ENCODE data around the gene THPO. TPM values are rescaled to one million over a fixed set of nuclear protein-coding genes. Genes with fewer than 3 reads are reported as not detected.

THPO gene
- polyA plus RNA-seq, 4 donors: 0.19 to 2.5 TPM; not detected in 2

DNA sequence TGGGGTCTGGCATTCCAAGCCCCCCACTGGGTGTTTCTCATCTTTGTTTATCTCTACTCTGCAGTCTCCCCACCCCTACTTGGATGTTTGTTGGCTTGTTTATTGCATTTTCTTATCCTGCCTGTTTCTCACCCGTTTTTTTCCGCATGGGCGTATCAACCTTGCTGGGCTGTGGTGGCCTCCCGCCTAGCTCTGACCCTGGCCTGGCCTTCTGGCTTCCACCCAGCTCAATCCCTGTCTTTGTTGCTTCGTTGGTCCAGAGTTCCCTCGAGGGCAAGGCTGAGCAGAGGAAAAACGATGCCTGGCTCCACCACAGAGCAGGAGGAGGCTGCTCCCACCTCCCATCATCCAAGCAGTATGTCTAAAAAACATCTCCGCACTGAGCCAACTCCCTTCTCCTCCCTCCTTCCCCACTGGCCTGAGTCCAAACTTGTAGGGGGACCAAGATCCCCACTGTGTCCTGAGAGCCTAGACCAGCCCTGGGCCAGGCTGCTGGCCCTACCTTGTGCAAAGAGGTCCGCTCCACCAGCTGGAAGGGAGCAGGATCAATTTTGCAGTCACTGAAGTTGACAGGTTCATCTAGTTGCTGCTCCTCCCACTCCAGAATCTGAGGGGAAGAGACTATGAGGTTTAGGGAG lies 26.4 kb downstream of the THPO start:
- no peak for DNase-seq
- peak overlapping the region; percentile 74 to 92 (median 89) for H3K27ac ChIP-seq (ENCODE audit: low read depth in 1 of 3, low read length in 2 of 3)
- peaks cover 0 to 81% (median 0%) of the 10 kb centered on the region in 3 donors for H3K36me3 ChIP-seq (ENCODE audit: control insufficient read depth in 3 of 3, insufficient read depth in 2 of 3, low read depth in 1 of 3, low read length in 3 of 3)
- WGBS, 3 donors: 30 to 45% (median 36%) methylated on average over 9 of the region's 9 CpGs
- H3K4me3 ChIP-seq (ENCODE audit: low read depth in 1 of 3, low read length in 3 of 3): no peak overlapping the region
- no peak for FAIRE-seq
- no peaks in the 10 kb centered on the region for H3K27me3 ChIP-seq (ENCODE audit: control insufficient read depth in 3 of 3, insufficient read depth in 3 of 3, low read length in 3 of 3)
- no peaks in the 10 kb centered on the region for H3K9me3 ChIP-seq (ENCODE audit: control insufficient read depth in 2 of 2, insufficient read depth in 1 of 2, low read depth in 1 of 2, low read length in 1 of 2)
- peaks cover 4 to 18% (median 8%) of the 10 kb centered on the region in 3 donors for H3K4me1 ChIP-seq (ENCODE audit: control insufficient read depth in 3 of 3, insufficient read depth in 2 of 3, low read depth in 1 of 3, low read length in 2 of 3)

GRCh38 chr3:184350618-184351017 lies 27.4 kb downstream of the THPO start:
- H3K27me3 ChIP-seq (ENCODE audit: control insufficient read depth in 3 of 3, insufficient read depth in 3 of 3, low read length in 3 of 3): no peaks in the 10 kb centered on the region
- DNase-seq: no peak
- peaks cover 0 to 78% (median 0%) of the 10 kb centered on the region in 3 donors for H3K36me3 ChIP-seq (ENCODE audit: control insufficient read depth in 3 of 3, insufficient read depth in 2 of 3, low read depth in 1 of 3, low read length in 3 of 3)
- H3K27ac ChIP-seq (ENCODE audit: low read depth in 1 of 3, low read length in 2 of 3): no peak overlapping the region
- 93 to 98% (median 95%) methylated on average over 6 of the region's 6 CpGs for WGBS, 3 donors
- H3K4me1 ChIP-seq (ENCODE audit: control insufficient read depth in 3 of 3, insufficient read depth in 2 of 3, low read depth in 1 of 3, low read length in 2 of 3): peaks cover 4 to 25% (median 11%) of the 10 kb centered on the region in 3 donors
- no peak overlapping the region for H3K4me3 ChIP-seq (ENCODE audit: low read depth in 1 of 3, low read length in 3 of 3)
- no peaks in the 10 kb centered on the region for H3K9me3 ChIP-seq (ENCODE audit: control insufficient read depth in 2 of 2, insufficient read depth in 1 of 2, low read depth in 1 of 2, low read length in 1 of 2)
- no peak for FAIRE-seq

- H3K4me1 ChIP-seq (ENCODE audit: control insufficient read depth in 3 of 3, insufficient read depth in 2 of 3, low read depth in 1 of 3, low read length in 2 of 3): peaks cover 4 to 33% (median 11%) of the 10 kb centered on the region in 3 donors
- no peaks in the 10 kb centered on the region for H3K27me3 ChIP-seq (ENCODE audit: control insufficient read depth in 3 of 3, insufficient read depth in 3 of 3, low read length in 3 of 3)
- H3K9me3 ChIP-seq (ENCODE audit: control insufficient read depth in 2 of 2, insufficient read depth in 1 of 2, low read depth in 1 of 2, low read length in 1 of 2): no peaks in the 10 kb centered on the region
- no peak for DNase-seq
- H3K4me3 ChIP-seq (ENCODE audit: low read depth in 1 of 3, low read length in 3 of 3): no peak overlapping the region
- H3K36me3 ChIP-seq (ENCODE audit: control insufficient read depth in 3 of 3, insufficient read depth in 2 of 3, low read depth in 1 of 3, low read length in 3 of 3): peaks cover 0 to 77% (median 2%) of the 10 kb centered on the region in 3 donors
- no peak for FAIRE-seq
- WGBS, 3 donors: 86 to 95% (median 93%) methylated on average over 10 of the region's 10 CpGs
- no peak overlapping the region for H3K27ac ChIP-seq (ENCODE audit: low read depth in 1 of 3, low read length in 2 of 3)
Measured at GRCh38 chr3:184349563-184350470, 28.2 kb downstream of the THPO start.

- FAIRE-seq: no peak
- 81 to 97% (median 91%) methylated on average over 4 of the region's 4 CpGs for WGBS, 3 donors
- no peaks in the 10 kb centered on the region for H3K9me3 ChIP-seq (ENCODE audit: control insufficient read depth in 2 of 2, insufficient read depth in 1 of 2, low read depth in 1 of 2, low read length in 1 of 2)
Measured at GRCh38 chr3:184348057-184348382, 30.0 kb downstream of the THPO start.

DNA sequence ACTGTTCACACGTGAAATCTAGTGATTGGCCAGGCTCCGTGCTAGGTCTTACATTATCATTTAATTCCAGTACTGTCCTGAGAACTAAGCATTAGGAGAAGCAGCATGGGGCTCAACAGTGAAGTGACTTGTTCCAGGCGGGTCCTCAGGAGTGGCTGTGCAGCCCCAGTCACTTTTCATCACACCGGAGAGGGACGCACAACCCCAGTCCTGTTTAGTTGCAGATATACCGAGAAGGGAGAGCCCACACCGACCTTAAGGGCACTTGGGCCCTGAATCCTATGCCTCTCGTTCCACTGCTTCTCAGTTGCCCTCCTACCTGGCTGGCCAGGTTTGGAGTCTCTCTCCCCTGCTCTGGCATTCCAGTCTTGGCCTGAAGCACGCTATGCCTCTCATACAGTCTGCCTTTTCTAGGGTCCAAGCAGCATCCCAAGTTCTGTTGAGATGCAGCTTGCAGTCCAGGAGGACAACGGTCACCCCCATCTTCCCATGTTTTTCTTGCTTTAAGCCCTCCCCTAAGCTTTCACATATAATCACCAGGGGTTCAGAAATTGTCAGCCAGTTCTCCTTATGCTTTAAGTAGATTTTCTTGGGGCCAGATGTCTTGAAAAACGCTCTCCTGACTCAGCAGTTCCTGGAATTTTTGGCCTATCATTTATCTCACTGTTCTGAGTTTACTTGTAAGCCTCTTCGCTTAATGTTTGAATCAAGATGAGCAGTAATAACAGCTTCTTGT lies 30.5 kb downstream of the THPO start:
- 74 to 83% (median 77%) methylated on average over 12 of the region's 12 CpGs for WGBS, 3 donors
- Histone ChIP-seq H3K9me3 (ENCODE audit: control insufficient read depth in 2 of 2, insufficient read depth in 1 of 2, low read depth in 1 of 2, low read length in 1 of 2) (no peaks in the 10 kb centered on the region), H3K4me1 (ENCODE audit: control insufficient read depth in 3 of 3, insufficient read depth in 2 of 3, low read depth in 1 of 3, low read length in 2 of 3) (peaks cover 4 to 26% (median 9%) of the 10 kb centered on the region in 3 donors), H3K27me3 (ENCODE audit: control insufficient read depth in 3 of 3, insufficient read depth in 3 of 3, low read length in 3 of 3) (no peaks in the 10 kb centered on the region), H3K36me3 (ENCODE audit: control insufficient read depth in 3 of 3, insufficient read depth in 2 of 3, low read depth in 1 of 3, low read length in 3 of 3) (peaks cover 0 to 74% (median 3%) of the 10 kb centered on the region in 3 donors), H3K27ac (ENCODE audit: low read depth in 1 of 3, low read length in 2 of 3) (no peak overlapping the region), H3K4me3 (ENCODE audit: low read depth in 1 of 3, low read length in 3 of 3) (no peak overlapping the region)
- no peak for DNase-seq
- no peak for FAIRE-seq

More at GRCh38 chr3:184348057-184348382, 30.0 kb downstream of the THPO start:
- H3K4me3 ChIP-seq (ENCODE audit: low read depth in 1 of 3, low read length in 3 of 3): no peak overlapping the region
- H3K4me1 ChIP-seq (ENCODE audit: control insufficient read depth in 3 of 3, insufficient read depth in 2 of 3, low read depth in 1 of 3, low read length in 2 of 3): peaks cover 4 to 31% (median 10%) of the 10 kb centered on the region in 3 donors
- no peak for DNase-seq
- H3K36me3 ChIP-seq (ENCODE audit: control insufficient read depth in 3 of 3, insufficient read depth in 2 of 3, low read depth in 1 of 3, low read length in 3 of 3): peaks cover 0 to 74% (median 3%) of the 10 kb centered on the region in 3 donors
- H3K27me3 ChIP-seq (ENCODE audit: control insufficient read depth in 3 of 3, insufficient read depth in 3 of 3, low read length in 3 of 3): no peaks in the 10 kb centered on the region
- no peak overlapping the region for H3K27ac ChIP-seq (ENCODE audit: low read depth in 1 of 3, low read length in 2 of 3)

DNA sequence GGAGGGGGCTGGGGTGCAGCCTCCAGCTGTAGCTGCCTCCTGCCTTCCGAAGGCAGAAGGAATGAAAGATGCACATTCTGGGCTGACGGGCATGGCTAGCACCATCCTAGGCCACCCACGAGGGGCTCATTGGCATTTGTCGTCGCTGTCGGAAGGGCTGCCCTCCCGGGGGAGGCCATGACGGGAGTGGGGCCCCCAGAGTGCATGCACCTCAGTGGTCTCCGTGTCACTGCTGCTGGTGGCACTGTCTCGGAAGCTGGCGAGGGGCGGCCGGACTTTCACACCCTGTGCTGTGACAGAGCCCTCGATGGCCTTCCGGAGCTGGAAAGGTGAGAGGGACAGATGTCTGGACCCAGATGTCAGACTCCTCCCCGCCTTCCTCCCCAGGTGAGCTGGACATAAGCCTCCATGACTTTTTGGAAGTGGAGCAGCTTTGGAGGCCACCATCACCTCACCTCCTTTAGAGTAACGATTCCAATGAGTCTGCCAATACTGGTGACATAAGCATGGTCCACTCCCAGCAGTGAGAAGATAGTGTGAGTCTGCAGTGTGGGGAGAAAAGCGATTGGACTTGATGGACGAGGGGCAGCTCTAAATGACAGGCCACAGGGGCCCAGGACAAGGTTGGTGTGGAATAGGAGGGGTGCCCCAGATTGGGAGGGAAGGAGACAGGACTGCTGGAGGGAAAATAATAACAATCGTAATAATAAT lies 31.4 kb downstream of the THPO start:
- Histone ChIP-seq H3K4me1 (ENCODE audit: control insufficient read depth in 3 of 3, insufficient read depth in 2 of 3, low read depth in 1 of 3, low read length in 2 of 3) (peaks cover 2 to 19% (median 6%) of the 10 kb centered on the region in 3 donors), H3K27me3 (ENCODE audit: control insufficient read depth in 3 of 3, insufficient read depth in 3 of 3, low read length in 3 of 3) (no peaks in the 10 kb centered on the region), H3K9me3 (ENCODE audit: control insufficient read depth in 2 of 2, insufficient read depth in 1 of 2, low read depth in 1 of 2, low read length in 1 of 2) (no peaks in the 10 kb centered on the region), H3K4me3 (ENCODE audit: low read depth in 1 of 3, low read length in 3 of 3) (no peak overlapping the region), H3K27ac (ENCODE audit: low read depth in 1 of 3, low read length in 2 of 3) (peak overlapping the region; percentile 52 to 72 (median 71)), H3K36me3 (ENCODE audit: control insufficient read depth in 3 of 3, insufficient read depth in 2 of 3, low read depth in 1 of 3, low read length in 3 of 3) (peaks cover 0 to 75% (median 3%) of the 10 kb centered on the region in 3 donors)
- FAIRE-seq: no peak
- no peak for DNase-seq
- WGBS, 3 donors: 91 to 96% (median 93%) methylated on average over 20 of the region's 20 CpGs

DNA sequence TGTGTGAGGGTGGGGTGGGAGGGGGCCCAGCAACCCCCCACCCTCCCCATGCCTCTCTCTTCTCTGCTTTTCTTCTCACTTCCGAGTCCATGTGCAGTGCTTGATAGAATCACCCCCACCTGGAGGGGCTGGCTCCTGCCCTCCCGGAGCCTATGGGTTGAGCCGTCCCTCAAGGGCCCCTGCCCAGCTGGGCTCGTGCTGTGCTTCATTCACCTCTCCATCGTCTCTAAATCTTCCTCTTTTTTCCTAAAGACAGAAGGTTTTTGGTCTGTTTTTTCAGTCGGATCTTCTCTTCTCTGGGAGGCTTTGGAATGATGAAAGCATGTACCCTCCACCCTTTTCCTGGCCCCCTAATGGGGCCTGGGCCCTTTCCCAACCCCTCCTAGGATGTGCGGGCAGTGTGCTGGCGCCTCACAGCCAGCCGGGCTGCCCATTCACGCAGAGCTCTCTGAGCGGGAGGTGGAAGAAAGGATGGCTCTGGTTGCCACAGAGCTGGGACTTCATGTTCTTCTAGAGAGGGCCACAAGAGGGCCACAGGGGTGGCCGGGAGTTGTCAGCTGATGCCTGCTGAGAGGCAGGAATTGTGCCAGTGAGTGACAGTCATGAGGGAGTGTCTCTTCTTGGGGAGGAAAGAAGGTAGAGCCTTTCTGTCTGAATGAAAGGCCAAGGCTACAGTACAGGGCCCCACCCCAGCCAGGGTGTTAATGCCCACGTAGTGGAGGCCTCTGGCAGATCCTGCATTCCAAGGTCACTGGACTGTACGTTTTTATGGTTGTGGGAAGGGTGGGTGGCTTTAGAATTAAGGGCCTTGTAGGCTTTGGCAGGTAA lies 32.5 kb downstream of the THPO start:
- DNase-seq (peak; percentile 89 to 94), FAIRE-seq (no peak)
- WGBS, 3 donors: 35 to 52% (median 39%) methylated on average over 13 to 14 of the region's 14 CpGs
- peaks cover 0 to 15% (median 3%) of the 10 kb centered on the region in 3 donors for H3K4me1 ChIP-seq (ENCODE audit: control insufficient read depth in 3 of 3, insufficient read depth in 2 of 3, low read depth in 1 of 3, low read length in 2 of 3)
- H3K36me3 ChIP-seq (ENCODE audit: control insufficient read depth in 3 of 3, insufficient read depth in 2 of 3, low read depth in 1 of 3, low read length in 3 of 3): peaks cover 0 to 75% (median 3%) of the 10 kb centered on the region in 3 donors
- H3K27ac ChIP-seq (ENCODE audit: low read depth in 1 of 3, low read length in 2 of 3): peak overlapping the region; percentile 71 to 72 (median 72)
- no peaks in the 10 kb centered on the region for H3K9me3 ChIP-seq (ENCODE audit: control insufficient read depth in 2 of 2, insufficient read depth in 1 of 2, low read depth in 1 of 2, low read length in 1 of 2)
- no peak overlapping the region for H3K4me3 ChIP-seq (ENCODE audit: low read depth in 1 of 3, low read length in 3 of 3)
- no peaks in the 10 kb centered on the region for H3K27me3 ChIP-seq (ENCODE audit: control insufficient read depth in 3 of 3, insufficient read depth in 3 of 3, low read length in 3 of 3)

Data from small intestine (tissue), 7 donors.